OCI-M2 (cell line): Measurements from ENCODE around the gene POLR3H.
"Not testable (repeated sequence)": the region's sequence is repeated elsewhere in the genome, so short reads cannot be mapped to it uniquely, and the experiment has no call there.

Experiments
- DNase-seq: peaks from one replicate; lab custom pipeline; 2025; ENCODE audit not compliant: unreplicated experiment; lab: John Stamatoyannopoulos, UW

The POLR3H gene

DNA sequence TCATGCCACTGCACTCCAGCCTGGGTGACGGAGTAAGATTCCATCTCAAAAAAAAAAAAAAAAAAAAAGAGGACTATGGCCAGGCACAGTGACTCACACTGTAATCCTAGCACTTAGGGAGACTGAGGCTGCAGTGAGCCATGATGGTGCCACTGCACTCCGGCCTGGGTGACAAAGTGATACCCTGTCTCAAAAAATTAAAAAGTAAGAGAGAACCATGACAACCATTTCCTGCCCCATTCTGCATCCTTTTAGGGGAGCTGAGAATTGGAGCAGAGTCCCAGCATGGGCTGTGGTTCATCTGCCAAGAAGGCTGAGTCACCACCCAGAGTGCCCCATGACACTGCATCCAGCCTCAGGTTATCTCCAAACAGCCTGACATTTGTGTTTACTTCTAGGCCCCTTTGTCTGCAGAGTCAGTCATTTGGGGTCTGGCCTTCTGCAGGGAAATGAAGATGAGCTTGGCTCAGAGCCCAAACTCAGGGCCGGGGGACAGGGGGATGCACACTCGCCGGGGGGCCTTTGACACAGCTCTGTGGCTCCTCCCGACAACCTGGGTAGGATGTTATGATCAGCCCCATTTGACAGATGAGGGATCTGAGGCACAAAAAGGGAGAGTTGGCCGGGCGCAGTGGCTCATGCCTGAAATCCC is 21.3 kb upstream of the POLR3H start:
- no peak for DNase-seq

DNA sequence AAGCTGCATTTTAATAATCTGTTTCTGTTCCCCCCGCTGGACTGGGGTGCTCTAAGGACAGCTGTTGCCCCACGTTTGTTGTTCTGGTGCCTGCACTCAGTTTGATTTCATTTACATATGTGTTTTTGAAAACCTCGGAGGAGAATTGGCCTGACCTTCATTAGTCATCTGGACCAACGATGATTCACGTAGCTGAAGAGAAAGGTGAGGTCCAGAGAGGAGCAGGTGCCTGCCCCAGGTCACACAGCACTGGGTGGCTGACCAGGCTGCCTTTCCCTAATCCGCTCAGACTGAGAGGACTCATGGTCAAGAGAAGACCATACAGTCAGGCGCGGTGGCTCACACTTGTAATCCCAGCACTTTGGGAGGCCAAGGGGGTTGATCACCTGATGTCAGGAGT is 20.3 kb upstream of the POLR3H start:
- DNase-seq: no peak

DNA sequence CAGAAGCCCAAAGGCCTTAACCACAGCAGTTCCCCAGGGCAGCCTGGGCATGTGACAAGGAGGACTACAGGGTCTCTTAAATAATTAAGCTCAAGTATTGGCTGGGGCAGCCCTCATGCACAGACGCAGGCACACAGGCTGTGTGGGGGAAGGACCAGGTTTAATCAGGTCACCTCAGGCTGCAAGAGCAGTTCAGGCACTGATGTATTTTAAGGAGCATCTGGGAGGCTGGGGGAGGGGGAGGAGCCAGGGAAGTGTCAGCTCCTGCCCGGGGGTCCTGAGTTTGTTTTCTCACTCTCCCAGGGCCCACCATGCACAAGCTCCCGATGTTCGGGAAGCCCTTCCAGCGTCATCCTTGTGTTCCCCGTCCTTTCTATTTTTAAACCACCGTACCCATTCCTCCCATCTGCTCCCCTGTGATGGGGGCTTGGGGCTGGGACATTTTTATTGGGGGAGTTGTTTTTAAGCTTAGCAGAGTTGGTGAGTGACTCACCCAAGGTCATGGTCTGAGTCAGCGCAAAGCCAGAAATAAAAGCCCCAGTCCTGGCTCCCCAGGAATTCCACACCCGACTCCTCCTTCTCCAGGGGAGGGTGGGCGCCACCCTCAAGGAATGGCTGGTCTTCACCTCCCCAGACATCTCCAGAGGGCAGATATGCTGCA is 18.9 kb upstream of the POLR3H start:
- DNase-seq: no peak

DNA sequence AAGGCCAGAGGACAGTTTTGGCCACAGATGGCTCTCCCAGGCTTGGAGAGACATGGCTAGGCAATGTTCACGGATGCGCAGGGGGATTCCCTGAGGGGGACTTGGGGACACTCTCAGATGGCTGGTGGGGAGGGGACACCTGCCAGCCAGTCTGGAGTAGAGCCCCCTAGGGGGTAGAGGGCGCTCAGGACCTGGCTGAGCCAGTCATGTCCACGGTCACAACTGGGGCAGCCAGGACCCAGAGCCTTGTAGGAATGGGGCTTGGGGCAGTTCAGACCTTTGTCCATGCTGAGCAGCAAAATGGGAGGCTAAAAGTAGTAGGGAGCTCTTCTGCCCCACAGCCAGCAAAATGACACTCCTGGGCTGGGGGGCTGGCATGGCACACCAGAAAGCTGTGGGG is 18.2 kb upstream of the POLR3H start:
- DNase-seq: no peak

DNA sequence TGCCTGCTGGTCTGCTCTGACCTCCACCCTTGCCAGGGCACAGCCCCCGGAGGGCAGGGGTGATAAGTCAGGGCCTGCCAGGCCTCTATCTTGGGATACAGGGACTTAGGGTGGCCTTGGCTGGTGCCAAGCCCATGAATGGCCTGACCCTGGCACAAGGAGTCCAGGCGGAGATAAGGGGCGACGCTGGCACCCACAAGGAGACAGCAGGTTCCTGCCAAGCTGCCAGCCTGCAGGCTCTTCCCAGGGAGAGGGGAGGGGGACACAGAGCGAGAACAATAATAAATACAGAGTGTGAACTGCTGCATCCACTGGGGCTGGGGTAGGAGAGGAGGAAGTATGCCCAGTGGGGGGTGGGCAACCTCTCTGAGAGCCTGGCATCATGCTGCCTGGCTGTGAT is 17.5 kb upstream of the POLR3H start:
- DNase-seq: no peak

DNA sequence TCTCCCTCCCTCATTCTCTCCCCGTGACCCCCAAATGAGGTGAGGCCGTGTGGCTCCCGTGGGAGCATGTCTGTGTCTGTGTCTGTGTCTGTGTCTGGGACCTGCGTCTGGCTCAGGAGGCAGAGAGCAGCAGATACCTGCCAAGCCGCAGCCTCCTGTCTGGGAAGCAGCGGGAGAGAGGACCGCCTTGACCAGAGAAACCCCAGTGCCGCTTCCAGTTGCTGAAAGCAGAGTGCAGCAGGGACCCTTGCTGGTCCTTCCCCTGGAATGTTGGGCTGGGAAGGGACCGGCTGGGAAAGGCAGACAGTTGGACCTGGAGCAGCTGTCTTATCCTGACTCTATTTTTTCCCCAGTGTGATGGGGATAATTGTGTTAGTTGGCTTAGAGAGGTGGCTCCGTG is 17.1 kb upstream of the POLR3H start:
- DNase-seq: no peak

DNA sequence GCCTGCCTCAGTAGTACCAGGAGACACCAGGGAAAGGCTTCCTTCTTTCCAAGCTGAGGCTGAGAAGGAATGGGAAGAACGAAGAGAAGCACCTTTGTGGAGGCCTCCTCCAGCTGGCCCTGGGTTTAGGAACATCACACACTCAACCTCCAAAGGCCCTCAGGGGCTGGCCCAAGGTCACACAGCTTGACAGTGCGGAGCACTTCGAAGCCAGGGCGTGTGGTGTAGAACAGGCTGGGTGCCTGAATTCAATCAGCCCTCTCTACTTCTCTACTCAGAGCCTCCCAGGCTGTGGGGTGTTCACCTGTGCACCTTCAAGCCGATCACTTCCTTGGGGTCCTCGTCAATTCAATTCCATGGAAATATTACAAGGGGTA is 15.8 kb upstream of the POLR3H start:
- no peak for DNase-seq

DNA sequence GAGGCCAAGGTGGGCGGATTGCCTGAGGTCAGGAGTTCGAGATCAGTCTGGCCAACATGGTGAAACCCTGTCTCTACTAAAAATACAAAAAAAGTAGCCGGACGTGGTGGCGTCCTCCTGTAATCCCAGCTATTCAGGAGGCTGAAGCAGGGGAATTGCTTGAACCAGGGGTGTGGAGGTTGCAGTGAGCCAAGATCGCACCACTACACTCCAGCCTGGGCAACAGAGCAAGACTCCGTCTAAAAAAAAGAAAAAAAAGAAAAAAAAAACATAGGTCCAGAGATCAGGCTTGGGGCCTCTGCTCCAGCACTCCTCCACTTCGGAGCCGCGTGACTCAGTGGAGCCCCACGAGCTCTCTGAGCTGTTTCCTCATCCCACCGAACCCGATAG is 14.0 kb upstream of the POLR3H start:
- not testable (repeated sequence) for DNase-seq

DNA sequence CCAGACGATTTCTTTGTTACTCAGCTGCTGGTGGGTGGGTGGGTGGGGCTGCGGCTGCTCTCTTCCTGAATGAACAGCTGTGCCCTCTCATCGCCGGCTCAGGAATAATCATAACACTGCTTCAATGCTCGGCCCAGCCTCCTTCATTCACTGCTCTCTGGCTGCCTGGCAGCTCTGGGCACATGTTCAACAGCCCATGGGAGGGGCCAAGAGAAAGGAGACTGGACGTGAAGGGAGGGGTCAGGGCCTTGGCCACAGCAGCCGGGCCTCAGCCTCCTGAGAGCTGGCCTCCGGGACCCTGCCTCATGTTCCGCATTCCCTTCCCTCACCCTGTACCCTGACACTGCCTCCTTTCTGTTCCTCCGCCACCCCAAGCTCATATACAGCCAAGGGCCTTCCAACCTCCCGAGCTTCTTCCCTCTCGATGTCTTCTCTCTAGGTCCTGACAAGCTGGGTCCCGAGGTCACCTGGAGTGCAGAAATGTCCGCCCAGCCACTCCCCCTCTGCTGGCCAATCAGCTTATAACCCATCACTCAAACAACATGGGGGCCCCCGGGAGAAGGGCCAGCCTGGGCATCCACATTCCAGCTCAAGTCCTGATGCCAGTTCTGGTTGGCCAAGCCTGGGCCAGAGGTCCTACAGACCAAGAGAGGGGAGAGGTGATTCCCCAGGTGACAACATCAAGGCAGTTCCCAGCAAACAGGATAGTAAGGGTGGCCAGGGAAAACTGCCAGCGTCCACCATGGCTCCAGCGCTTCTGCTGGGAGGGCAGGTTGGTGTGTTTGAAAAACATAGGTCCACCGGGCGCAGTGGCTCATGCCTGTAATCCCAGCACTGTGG is 13.4 kb upstream of the POLR3H start:
- no peak for DNase-seq

DNA sequence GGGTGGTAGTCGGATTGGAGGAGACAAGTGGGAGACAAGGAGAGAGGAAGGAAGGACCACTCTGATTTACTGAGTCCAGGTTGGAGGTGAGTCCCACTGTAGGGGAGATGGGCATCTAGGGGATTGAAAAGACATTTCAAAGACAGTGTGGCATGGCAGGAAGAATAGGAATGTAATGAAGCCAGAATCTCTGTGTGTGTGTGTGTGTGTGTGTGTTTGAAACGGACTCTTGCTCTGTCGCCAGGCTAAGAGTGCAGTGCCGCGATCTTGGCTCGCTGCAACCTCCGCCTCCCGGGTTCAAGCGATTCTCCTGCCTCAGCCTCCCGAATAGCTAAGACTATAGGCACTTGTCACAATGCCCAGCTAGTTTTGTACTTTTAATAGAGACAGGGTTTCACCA is 12.3 kb upstream of the POLR3H start:
- no peak for DNase-seq

DNA sequence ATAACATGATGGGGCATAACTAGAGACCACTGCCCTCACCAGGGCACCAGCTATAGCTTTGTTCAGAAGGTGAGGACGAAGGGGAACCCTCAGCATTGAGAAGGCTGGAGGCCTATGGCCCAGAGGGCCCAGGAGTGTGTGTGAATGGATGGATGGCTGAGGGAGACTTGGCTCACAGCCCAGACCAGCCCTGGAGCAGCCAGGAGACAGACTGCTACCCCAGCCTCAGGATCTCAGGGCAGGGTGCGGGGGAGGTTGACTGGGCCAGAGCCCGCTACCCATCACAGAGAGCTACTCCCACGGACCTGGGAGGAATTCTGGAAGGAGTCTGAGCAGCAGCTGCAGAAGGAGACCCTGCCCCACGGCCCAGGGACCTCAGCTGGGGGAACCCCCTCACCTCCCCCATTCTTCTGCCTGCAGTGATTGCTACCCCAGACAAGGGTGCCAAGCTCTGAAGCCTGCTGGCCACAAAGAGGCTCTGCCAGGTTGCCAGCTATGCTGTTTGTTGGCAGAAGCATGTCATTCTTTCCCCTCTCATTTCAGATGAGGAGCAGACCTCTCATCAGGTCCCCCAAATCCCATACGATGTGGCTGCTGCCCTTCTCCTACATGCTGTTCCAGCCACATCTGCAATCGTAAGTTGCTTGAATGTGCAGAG is 11.2 kb upstream of the POLR3H start:
- no peak for DNase-seq

DNA sequence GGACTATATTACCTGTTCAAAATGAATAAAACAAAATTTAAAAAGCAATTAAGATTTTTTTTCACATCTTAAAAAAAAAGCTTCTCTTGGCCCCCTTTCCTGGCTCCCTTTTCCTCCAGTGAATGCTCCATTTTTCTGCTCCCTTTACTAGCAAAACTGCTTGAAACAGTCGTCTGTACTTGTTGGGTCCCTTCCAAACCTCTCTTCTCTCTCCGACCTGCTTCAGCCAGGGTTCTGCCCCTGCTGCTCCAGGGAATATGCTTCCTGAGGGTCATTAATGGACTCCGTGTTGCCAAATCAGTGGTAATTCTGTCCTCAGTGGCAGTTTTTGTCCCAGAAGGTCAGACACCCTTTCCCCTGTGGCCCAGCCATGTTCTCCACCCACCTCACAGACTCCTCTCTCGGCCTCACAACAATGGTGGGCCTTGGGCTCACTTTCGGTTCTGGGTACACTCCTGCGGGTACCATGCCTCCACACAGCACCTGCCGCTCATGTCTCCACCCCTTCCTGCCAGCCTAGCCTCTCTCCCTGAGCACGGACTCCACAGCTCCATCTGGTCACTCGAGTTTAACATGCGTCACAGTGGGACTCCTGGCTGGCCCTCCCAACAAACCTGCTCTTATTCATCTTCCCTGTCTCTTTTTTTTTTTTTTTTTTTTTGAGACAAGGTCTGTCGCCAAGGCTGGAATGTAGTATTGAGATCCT is 7.8 kb upstream of the POLR3H start:
- DNase-seq: no peak

DNA sequence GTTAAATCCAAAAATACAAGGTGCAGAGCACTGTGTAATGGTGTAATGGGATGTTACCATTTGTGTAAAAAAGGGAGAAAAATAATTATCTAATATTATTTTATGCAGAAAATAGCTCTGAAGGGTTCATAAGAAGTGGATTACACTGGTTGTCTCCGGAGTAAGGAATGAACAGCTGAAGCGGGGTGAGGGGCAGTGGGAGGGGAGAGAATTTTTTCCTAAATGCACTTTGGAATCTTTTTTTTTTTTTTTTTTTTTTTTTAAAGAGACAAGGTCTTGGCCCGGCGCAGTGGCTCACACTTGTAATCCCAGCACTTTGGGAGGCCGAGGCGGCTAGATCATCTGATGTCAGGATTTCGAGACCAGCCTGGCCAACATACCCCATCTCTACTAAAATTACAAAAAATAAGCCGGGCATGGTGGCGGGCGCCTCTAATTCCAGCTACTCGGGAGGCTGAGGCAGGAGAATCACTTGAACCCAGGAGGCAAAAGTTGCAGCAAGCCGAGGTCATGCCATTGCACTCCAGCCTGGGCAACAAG is 6.8 kb upstream of the POLR3H start:
- no peak for DNase-seq

DNA sequence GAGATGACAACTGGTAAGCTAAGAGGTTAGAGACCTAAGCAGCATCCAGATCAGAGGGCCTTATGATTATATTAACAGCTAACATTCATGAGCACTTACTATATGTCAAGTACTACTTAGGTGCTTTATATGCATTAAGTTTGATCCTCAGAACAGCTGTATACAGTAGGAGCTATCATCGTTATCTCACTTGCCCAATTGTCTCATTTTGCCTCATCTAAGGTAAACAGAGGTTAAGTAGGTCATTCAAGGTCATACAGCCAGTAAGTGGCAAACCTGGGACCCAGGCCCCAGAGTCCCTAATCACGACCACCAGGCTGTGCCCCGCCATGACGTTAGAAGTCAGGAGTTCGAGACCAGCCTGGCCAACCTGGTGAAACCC is 4.6 kb upstream of the POLR3H start:
- no peak for DNase-seq

DNA sequence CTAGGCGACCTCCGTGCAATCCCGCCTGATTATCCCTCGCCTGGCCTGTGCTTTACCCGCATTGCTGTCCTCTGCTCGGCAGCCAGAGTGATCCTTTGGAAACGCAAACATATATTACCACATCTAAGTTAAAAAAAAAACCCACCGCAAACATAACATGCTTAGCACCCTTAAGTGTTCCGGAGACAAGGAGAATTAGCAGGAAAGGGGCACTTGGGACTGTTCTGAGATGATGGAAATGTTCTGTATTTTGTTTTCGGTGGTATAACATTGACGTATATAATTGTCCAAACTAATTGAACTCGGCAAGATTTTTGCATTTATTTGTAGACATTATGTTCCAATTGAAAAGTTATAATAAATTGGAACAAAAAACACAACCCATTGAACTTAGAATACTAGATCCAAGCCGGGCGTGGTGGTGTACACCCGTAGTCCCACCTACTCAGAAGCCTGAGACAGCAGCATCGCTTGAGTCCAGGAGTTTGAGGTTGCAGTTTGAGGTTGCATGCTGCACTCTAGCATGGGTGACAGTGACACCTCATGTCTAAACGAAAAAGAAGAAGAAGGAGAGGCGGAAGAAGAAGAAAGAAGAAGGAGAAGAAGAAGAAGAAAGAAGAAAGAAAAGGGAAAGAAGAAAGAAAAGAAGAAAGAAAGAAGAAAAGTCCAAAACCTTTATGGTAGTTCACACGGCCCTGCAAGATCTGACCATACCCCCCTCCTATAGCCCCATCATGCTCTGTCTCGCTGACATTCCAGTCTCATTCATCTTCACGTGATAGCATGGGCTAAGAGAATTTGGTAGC is 604 bp upstream of the POLR3H start:
- DNase-seq: no peak

DNA sequence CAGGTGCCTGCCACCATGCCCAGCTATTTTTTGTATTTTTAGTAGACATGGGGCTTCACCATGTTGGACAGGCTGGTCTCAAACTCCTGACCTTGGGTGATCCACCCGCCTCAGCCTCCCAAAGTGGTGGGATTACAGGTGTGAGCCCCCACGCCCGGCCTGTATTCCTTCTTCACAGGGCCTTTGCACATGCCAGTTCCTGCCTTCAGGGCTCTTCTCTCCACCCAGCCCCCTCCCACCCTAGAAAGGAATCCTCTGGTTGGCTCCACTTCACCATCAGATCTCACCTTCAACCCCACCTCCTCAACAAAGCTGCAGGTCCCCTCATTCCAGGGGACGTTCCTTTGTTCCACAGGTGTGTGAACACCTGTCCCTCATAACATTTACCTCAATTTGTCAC is 2.0 kb downstream of the POLR3H start:
- no peak for DNase-seq

DNA sequence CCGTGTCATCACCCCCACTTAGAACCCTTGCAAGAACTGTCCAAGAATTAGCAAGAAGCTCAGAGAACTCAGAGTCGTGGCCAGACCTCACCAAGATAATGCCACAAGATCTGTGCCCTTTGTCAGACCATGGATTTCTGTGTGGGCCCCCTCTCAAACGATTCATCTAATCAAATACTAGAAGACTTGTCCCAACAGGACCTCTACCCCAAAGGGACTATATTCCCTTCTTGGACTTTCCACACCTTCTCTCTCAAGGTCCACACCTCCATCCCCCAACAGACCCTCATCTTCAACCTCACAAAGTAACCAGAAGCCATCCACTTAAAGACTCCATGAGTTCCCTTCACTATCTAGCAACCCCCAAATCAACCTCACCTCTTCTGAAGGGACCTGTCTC is 2.8 kb downstream of the POLR3H start:
- DNase-seq: no peak

DNA sequence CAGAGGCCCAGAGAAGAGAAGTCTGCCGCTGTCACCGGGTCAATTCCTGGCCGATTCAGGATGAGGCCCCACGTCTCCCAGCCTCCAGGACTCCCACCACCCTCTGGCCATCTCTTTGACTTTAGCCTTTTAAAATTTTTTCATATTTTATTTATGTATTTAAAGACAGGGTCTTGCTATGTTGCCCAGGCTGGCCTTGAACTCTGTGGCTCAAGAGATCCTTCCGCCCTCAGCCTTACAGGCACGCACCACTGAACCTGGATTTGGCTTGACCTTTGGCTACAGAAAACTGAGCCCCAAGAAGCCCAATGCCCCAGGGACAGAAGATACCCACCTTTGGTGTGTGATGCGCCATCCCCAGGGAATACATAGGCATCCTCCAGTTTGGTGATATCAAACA is 3.9 kb downstream of the POLR3H start:
- no peak for DNase-seq

DNA sequence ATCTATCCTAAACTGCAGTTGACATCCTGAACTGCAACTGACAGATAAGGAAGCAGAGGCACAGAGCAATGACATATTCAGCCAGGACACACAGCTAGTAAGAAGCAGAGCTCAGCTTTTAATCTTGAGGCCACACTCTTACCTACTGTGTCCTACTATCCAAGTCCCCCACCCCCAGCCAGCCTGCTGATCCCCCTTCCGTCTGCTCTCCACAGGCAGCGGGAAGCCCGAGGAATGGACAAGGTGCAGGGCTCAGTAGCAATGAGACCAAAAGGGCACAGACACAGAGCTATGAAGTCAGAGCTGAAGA is 4.3 kb downstream of the POLR3H start:
- DNase-seq: no peak
